Lung (tissue), 12 donors: ENCODE measurements around the gene PGP. TPM values are rescaled to one million over a fixed set of nuclear protein-coding genes. Genes with fewer than 3 reads are reported as not detected.

Source experiments
- ATAC-seq: fragments of 200-7000 bp; cut with Tn5 transposase; one replicate; pipeline ENCODE4 v1.9.1; 2020; ENCODE audit warnings: moderate number of reproducible peaks; ENCODE audit not compliant: insufficient read depth, low FRiP score
- DNase-seq, 3 donors: peaks; one replicate each; pipeline ENCODE4 v3.0.0-alpha.2; 2013 to 2017
- H3K27ac ChIP-seq, 2 donors: one replicate each; pipeline ENCODE4 v1.5.1; 2013; ENCODE audit warnings: mild to moderate bottlenecking in 2 of 2, moderate library complexity in 2 of 2, control low read depth in 1 of 2, inconsistent platforms in 1 of 2, low read depth in 1 of 2, low read length in 1 of 2
- H3K27me3 ChIP-seq, 3 donors: one replicate each; pipeline ENCODE4 v1.5.1; 2013; ENCODE audit warnings: low read length in 2 of 3; ENCODE audit not compliant: control insufficient read depth in 3 of 3, insufficient read depth in 3 of 3
- H3K36me3 ChIP-seq, 4 donors: one replicate each; pipeline ENCODE4 v1.5.1; 2013; ENCODE audit warnings: low read length in 4 of 4, mild to moderate bottlenecking in 1 of 4, moderate library complexity in 1 of 4; ENCODE audit not compliant: control insufficient read depth in 4 of 4, insufficient read depth in 4 of 4
- H3K4me1 ChIP-seq, 5 donors: one replicate each; pipeline ENCODE4 v1.5.1; 2013; ENCODE audit warnings: low read length in 5 of 5, mild to moderate bottlenecking in 2 of 5, moderate library complexity in 1 of 5; ENCODE audit not compliant: control insufficient read depth in 5 of 5, insufficient read depth in 5 of 5
- H3K4me3 ChIP-seq: one replicate; pipeline ENCODE4 v1.5.1; 2013; ENCODE audit warnings: mild to moderate bottlenecking, control low read depth, moderate library complexity
- H3K9ac ChIP-seq, 2 donors: one replicate each; pipeline ENCODE4 v1.5.1; 2013; ENCODE audit warnings: low read length in 2 of 2, control low read depth in 1 of 2; ENCODE audit not compliant: insufficient read depth in 1 of 2
- H3K9me3 ChIP-seq, 4 donors: one replicate each; pipeline ENCODE4 v1.5.1; 2013; ENCODE audit warnings: low read length in 3 of 4, mild to moderate bottlenecking in 1 of 4, moderate library complexity in 1 of 4; ENCODE audit not compliant: control insufficient read depth in 4 of 4, insufficient read depth in 3 of 4
- CTCF ChIP-seq: IDR thresholded peaks from 2 replicates; pipeline ENCODE4 v1.5.1; 2012; ENCODE audit warnings: mild to moderate bottlenecking; ENCODE audit errors: control extremely low read depth, extremely low read depth
- WGBS, 2 donors: extraction: QIAGEN DNeasy Blood & Tissue Kit; methylation state at CpG; one replicate each; pipeline ENCODE4 v1.1.7; 2013; 5-methylcytosine and 5-hydroxymethylcytosine counted together
- polyA plus RNA-seq, 2 donors: library from polyadenylated mRNA; stranded (reverse); fragments of 200-250 nt; gene quantifications; one replicate each; pipeline ENCODE4 v1.2.1, GENCODE V29; 2013
- total RNA-seq, 2 donors: library from RNA; depleted of rRNA in 1 of 2; stranded (reverse); fragments of >200 nt in 1 of 2; gene quantifications; one replicate each; pipeline ENCODE4 v1.2.1, GENCODE V29; 2014 to 2021
- donor health status: control.
- donor health status: control.
- donor health status: Bipolar disorder and iron deficiency.
- donor health status: healthy.
- donor health status: DM: yes; HTN: yes; CAD: no.

PGP gene
- total and polyA plus RNA-seq, 4 donors: 3.8 to 20.9 (median 13.7) TPM

- WGBS, 2 donors: 82 to 86% methylated on average over 17 of the region's 17 CpGs
- TF ChIP-seq CTCF: no peak
- Histone ChIP-seq H3K9me3 (no peaks in the 10 kb centered on the region), H3K9ac (no peak overlapping the region), H3K27ac (no peak overlapping the region), H3K4me3 (no peak overlapping the region), H3K4me1 (no peaks in the 10 kb centered on the region), H3K27me3 (no peaks in the 10 kb centered on the region), H3K36me3 (no peaks in the 10 kb centered on the region)
- DNase-seq: no peak
- ATAC-seq: no peak
These were observed 27.4 kb downstream of the PGP start for GRCh38 chr16:2187212-2187611.

GRCh38 chr16:2186505-2186904 is 28.1 kb downstream of the PGP start:
- 84 to 91% methylated on average over 20 of the region's 20 CpGs for WGBS, 2 donors
- DNase-seq: no peak
- no peak for ATAC-seq

GRCh38 chr16:2186064-2186463 is 28.6 kb downstream of the PGP start:
- H3K4me1 ChIP-seq: no peaks in the 10 kb centered on the region
- WGBS, 2 donors: 87 to 90% methylated on average over 13 of the region's 13 CpGs
- H3K9ac ChIP-seq: no peak overlapping the region
- no peak overlapping the region for H3K27ac ChIP-seq
- DNase-seq (no peak), ATAC-seq (no peak)
- no peaks in the 10 kb centered on the region for H3K27me3 ChIP-seq
- no peaks in the 10 kb centered on the region for H3K36me3 ChIP-seq
- no peaks in the 10 kb centered on the region for H3K9me3 ChIP-seq
- TF ChIP-seq CTCF: no peak
- H3K4me3 ChIP-seq: no peak overlapping the region

More at GRCh38 chr16:2186505-2186904, 28.1 kb downstream of the PGP start:
- Histone ChIP-seq H3K9me3 (no peaks in the 10 kb centered on the region), H3K36me3 (no peaks in the 10 kb centered on the region), H3K9ac (no peak overlapping the region), H3K4me1 (no peaks in the 10 kb centered on the region), H3K27me3 (no peaks in the 10 kb centered on the region), H3K27ac (no peak overlapping the region), H3K4me3 (no peak overlapping the region)
- TF ChIP-seq CTCF: no peak

- no peak for TF ChIP-seq CTCF
- 86 to 89% methylated on average over 20 of the region's 20 CpGs for WGBS, 2 donors
- no peak for ATAC-seq
- Histone ChIP-seq H3K9ac (no peak overlapping the region), H3K9me3 (no peaks in the 10 kb centered on the region), H3K27me3 (no peaks in the 10 kb centered on the region), H3K36me3 (no peaks in the 10 kb centered on the region), H3K4me1 (no peaks in the 10 kb centered on the region), H3K27ac (no peak overlapping the region), H3K4me3 (no peak overlapping the region)
- no peak for DNase-seq
These were observed 29.7 kb downstream of the PGP start for GRCh38 chr16:2184962-2185361.
